H1 (cell line): Measurements from ENCODE around the gene SPTBN4. TPM values are rescaled to one million over a fixed set of nuclear protein-coding genes. Genes with fewer than 3 reads are reported as not detected.

Source experiments
- CTCF ChIA-PET: fragments of 300-600 bp; sonication (Branson Sonifier 250); formaldehyde crosslinking; loops from one replicate; lab custom pipeline; 2021; ENCODE audit not compliant: partially characterized antibody; lab: Charles Lee
- POLR2A ChIA-PET: fragments of 300-600 bp; sonication (Branson Sonifier 250); formaldehyde crosslinking; loops from one replicate; lab custom pipeline; 2021; ENCODE audit warnings: inconsistent platforms; ENCODE audit not compliant: partially characterized antibody; lab: Charles Lee
- DNase-seq, 2 experiments: peaks; one replicate each; pipeline versions ENCODE4 v3.0.0 to v3.0.0-alpha.2; 2010 to 2022; ENCODE audit warnings: low spot score in 2 of 2, low read depth in 1 of 2, mixed read lengths in 1 of 2
- FAIRE-seq: peaks from 2 replicates; lab custom pipeline; 2011; peaks lifted over from hg19 to GRCh38; lab: Jason Lieb, UNC
- H2AFZ ChIP-seq: 2 replicates; pipeline ENCODE4 v1.8.1; 2012; ENCODE audit warnings: low read length, inconsistent platforms
- H2AK5ac ChIP-seq: 2 replicates; pipeline ENCODE4 v1.6.1; 2013; ENCODE audit warnings: low read depth, low read length
- H2BK120ac ChIP-seq: replicated peaks from 2 replicates; pipeline ENCODE3; 2013; ENCODE audit warnings: low read depth, low read length, inconsistent platforms
- H2BK12ac ChIP-seq: 2 replicates; pipeline ENCODE4 v1.6.1; 2013; ENCODE audit warnings: low read depth, low read length
- H2BK15ac ChIP-seq: 2 replicates; pipeline ENCODE4 v1.6.1; 2013; ENCODE audit warnings: low read length
- H2BK20ac ChIP-seq: 2 replicates; pipeline ENCODE4 v1.6.1; 2013; ENCODE audit warnings: low read length
- H2BK5ac ChIP-seq: 2 replicates; pipeline ENCODE4 v1.6.1; 2013; ENCODE audit warnings: low read depth, low read length
- H3K14ac ChIP-seq: 2 replicates; pipeline ENCODE4 v1.6.1; 2013; ENCODE audit warnings: inconsistent platforms; ENCODE audit not compliant: insufficient read length
- H3K18ac ChIP-seq: 2 replicates; pipeline ENCODE4 v1.6.1; 2013; ENCODE audit warnings: low read length; ENCODE audit errors: extremely low read depth
- H3K23ac ChIP-seq: 2 replicates; pipeline ENCODE4 v1.6.1; 2013; ENCODE audit warnings: inconsistent platforms; ENCODE audit not compliant: insufficient read length
- H3K23me2 ChIP-seq: 2 replicates; pipeline ENCODE4 v1.6.1; 2013; ENCODE audit warnings: low read depth, low read length
- H3K27ac ChIP-seq: 2 replicates; pipeline ENCODE4 v1.6.1; 2011; ENCODE audit warnings: low read depth, low read length, inconsistent platforms
- H3K27me3 ChIP-seq, 4 experiments: replicated peaks in 1 of 4; 1 replicate in 1 of 4; 2 replicates in 3 of 4; pipeline versions ENCODE4 v1.6.1 to v1.8.1; 2011 to 2013; ENCODE audit warnings: low read length in 3 of 4, mild to moderate bottlenecking in 3 of 4, inconsistent platforms in 2 of 4, mixed read lengths in 2 of 4, moderate library complexity in 1 of 4; ENCODE audit not compliant: control insufficient read depth in 3 of 4, insufficient read depth in 3 of 4; ENCODE audit errors: extremely low read depth in 1 of 4
- H3K36me3 ChIP-seq, 4 experiments: 2 replicates each; pipeline versions ENCODE4 v1.6.1 to v1.8.1; 2011 to 2013; ENCODE audit warnings: mild to moderate bottlenecking in 4 of 4, low read length in 3 of 4, moderate library complexity in 2 of 4, control low read depth in 1 of 4, inconsistent platforms in 1 of 4; ENCODE audit not compliant: insufficient read depth in 4 of 4, control insufficient read depth in 2 of 4
- H3K4ac ChIP-seq: replicated peaks from 2 replicates; pipeline ENCODE3; 2013; ENCODE audit warnings: low read length, low read depth, mixed read lengths, inconsistent platforms; ENCODE audit not compliant: insufficient read length
- H3K4me1 ChIP-seq, 4 experiments: replicated peaks in 1 of 4; 1 replicate in 1 of 4; 2 replicates in 3 of 4; pipeline versions ENCODE4 v1.6.1 to v1.8.1; 2011 to 2013; ENCODE audit warnings: low read length in 3 of 4, inconsistent platforms in 2 of 4, mixed read lengths in 1 of 4; ENCODE audit not compliant: insufficient read depth in 4 of 4, control insufficient read depth in 3 of 4
- H3K4me2 ChIP-seq, 2 experiments: 2 replicates each; pipeline versions ENCODE4 v1.6.1 to v1.8.1; 2011 to 2013; ENCODE audit warnings: low read depth in 2 of 2, low read length in 2 of 2, control low read depth in 1 of 2, inconsistent platforms in 1 of 2, mild to moderate bottlenecking in 1 of 2; ENCODE audit not compliant: insufficient read depth in 1 of 2
- H3K4me3 ChIP-seq, 4 experiments: fragments of 200-600, 300-600 bp in 1 of 4; sonication (generic), shearing (Covaris generic), sonication (Bioruptor Twin) in 1 of 4; 2 replicates each; pipeline versions ENCODE4 v1.5.1 to v1.8.1; 2011 to 2016; ENCODE audit warnings: low read length in 4 of 4, low read depth in 3 of 4, control low read depth in 2 of 4, inconsistent platforms in 2 of 4, mild to moderate bottlenecking in 2 of 4, mixed read lengths in 1 of 4, moderate library complexity in 1 of 4; ENCODE audit not compliant: insufficient read depth in 2 of 4; ENCODE audit errors: extremely low read depth in 1 of 4
- H3K56ac ChIP-seq: replicated peaks from 2 replicates; pipeline ENCODE3; 2013; ENCODE audit warnings: low read depth, mild to moderate bottlenecking, mixed read lengths, low read length, inconsistent platforms; ENCODE audit not compliant: insufficient read length
- H3K79me1 ChIP-seq: 2 replicates; pipeline ENCODE4 v1.6.1; 2013; ENCODE audit warnings: low read depth, low read length, control low read depth
- H3K79me2 ChIP-seq, 2 experiments: 2 replicates each; pipeline versions ENCODE4 v1.6.1 to v1.8.1; 2012 to 2013; ENCODE audit warnings: low read length in 2 of 2, mild to moderate bottlenecking in 2 of 2, inconsistent platforms in 1 of 2; ENCODE audit not compliant: insufficient read depth in 2 of 2, control insufficient read depth in 1 of 2
- H3K9ac ChIP-seq, 4 experiments: replicated peaks in 1 of 4; 1 replicate in 1 of 4; 2 replicates in 3 of 4; pipeline versions ENCODE4 v1.6.1 to v1.8.1; 2011 to 2013; ENCODE audit warnings: low read depth in 3 of 4, low read length in 3 of 4, control low read depth in 2 of 4, mild to moderate bottlenecking in 2 of 4, moderate library complexity in 2 of 4, inconsistent platforms in 1 of 4; ENCODE audit errors: extremely low read depth in 1 of 4
- H3K9me3 ChIP-seq, 2 experiments: 2 replicates each; pipeline versions ENCODE4 v1.6.1 to v1.8.1; 2012 to 2013; ENCODE audit warnings: mild to moderate bottlenecking in 2 of 2, moderate library complexity in 2 of 2, control low read depth in 1 of 2, inconsistent platforms in 1 of 2, low read depth in 1 of 2, low read length in 1 of 2, mixed read lengths in 1 of 2; ENCODE audit not compliant: insufficient read depth in 2 of 2
- H4K20me1 ChIP-seq, 2 experiments: replicated peaks in 1 of 2; 2 replicates each; pipeline versions ENCODE3 to v1.8.1; 2011 to 2013; ENCODE audit warnings: inconsistent platforms in 2 of 2, low read length in 2 of 2, mild to moderate bottlenecking in 1 of 2; ENCODE audit not compliant: insufficient read depth in 2 of 2, control insufficient read depth in 1 of 2
- H4K5ac ChIP-seq: 2 replicates; pipeline ENCODE4 v1.6.1; 2013; ENCODE audit warnings: low read length, low read depth, mixed read lengths, inconsistent platforms; ENCODE audit not compliant: insufficient read length
- H4K8ac ChIP-seq: 2 replicates; pipeline ENCODE4 v1.8.0; 2013; ENCODE audit warnings: mild to moderate bottlenecking, moderate library complexity, low read length, inconsistent platforms; ENCODE audit not compliant: insufficient read depth; ENCODE audit errors: extremely low read depth
- H4K91ac ChIP-seq: replicated peaks from 2 replicates; pipeline ENCODE3; 2013; ENCODE audit warnings: low read length, mixed read lengths, inconsistent platforms; ENCODE audit not compliant: insufficient read length
- EGR1 ChIP-seq: IDR thresholded peaks from 2 replicates; pipeline ENCODE4 v1.6.1; 2011; ENCODE audit warnings: low read depth, low read length, borderline replicate concordance
- WGBS, 2 experiments: shearing (Covaris generic) in 1 of 2; methylation state at CpG; one replicate each; pipeline versions ENCODE4 v1.1.6 to v1.1.7; 2013 to 2015; ENCODE audit warnings: low lambda C conversion rate in 2 of 2, mixed read lengths in 2 of 2, inconsistent platforms in 1 of 2, low coverage in 1 of 2, missing lambda C conversion rate in 1 of 2; ENCODE audit not compliant: insufficient replicate concordance in 2 of 2, insufficient coverage in 1 of 2, insufficient read length in 1 of 2; ENCODE audit errors: extremely low coverage in 1 of 2, missing lambda C conversion rate in 1 of 2; 5-methylcytosine and 5-hydroxymethylcytosine counted together
- polyA plus RNA-seq, 7 experiments: library from polyadenylated mRNA; depleted of rRNA in 3 of 7; stranded (reverse) in 5 of 7; unstranded in 2 of 7; fragments of >200 nt in 5 of 7; fragments of 200-250 nt in 2 of 7; gene quantifications; 1 replicate in 5 of 7; 2 replicates in 1 of 7; 4 replicates in 1 of 7; pipeline versions ENCODE4 v1.2.1 to v1.2.3, GENCODE V29; 2011 to 2013; ENCODE audit warnings: missing spikeins in 2 of 7, mixed read lengths in 2 of 7
- total RNA-seq: library from RNA; stranded (reverse); fragmentation: NEBNext Ultra II Directional; extraction: Animal tissue kit (Norgen Biotek cat#: 25700); gene quantifications from 2 replicates; pipeline ENCODE4 v1.2.1, GENCODE V29; 2021

SPTBN4 gene
- total and polyA plus RNA-seq, 2 of the 8 experiments (the other 6 are each of a cell fraction or from before 2014, with no cell fraction given), result 1.9 to 3.0 TPM

DNA sequence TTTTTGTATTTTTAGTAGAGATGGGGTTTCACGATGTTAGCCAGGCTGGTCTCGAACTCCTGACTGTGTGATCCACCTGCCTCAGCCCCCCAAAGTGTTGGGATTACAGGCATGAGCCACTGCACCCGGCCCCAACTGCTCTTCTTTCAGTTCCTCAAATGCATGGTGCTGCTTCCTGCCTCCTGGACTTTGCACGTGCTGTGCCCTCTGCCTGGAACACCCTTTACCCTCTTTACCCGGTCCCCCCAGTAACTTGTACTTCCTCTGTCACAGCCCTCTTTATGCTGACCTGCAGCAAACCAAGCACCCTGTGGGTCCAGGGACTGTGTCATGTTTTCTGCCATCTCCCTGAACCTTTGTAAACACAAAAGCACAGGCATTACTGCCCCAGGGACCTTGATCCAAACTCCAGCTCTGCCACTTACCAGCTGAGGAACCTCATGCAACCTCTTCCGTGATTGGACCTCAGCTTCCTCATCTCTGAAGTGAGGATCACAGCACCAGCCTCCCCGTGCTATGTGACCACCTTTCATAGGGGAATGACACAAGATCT lies 5.1 kb upstream of the SPTBN4 start:
- H3K79me2 ChIP-seq, result no peaks in the 10 kb centered on the region
- ChIA-PET POLR2A (interaction anchor here (1.6 to 5.3 kb wide), 3 partner anchors 9 to 46 kb away, joined by 3 to 25 read pairs (median 9); partner anchors contain the start of gene SERTAD3), CTCF (interaction anchor here (1.0 to 7.9 kb wide), 3 partner anchors 9 to 42 kb away, joined by 3 to 49 read pairs (median 39); no protein-coding TSS in a partner anchor)
- no peak overlapping the region for H2BK5ac ChIP-seq
- no peak overlapping the region for H2AFZ ChIP-seq
- no peak for DNase-seq
- H3K9me3 ChIP-seq, result no peaks in the 10 kb centered on the region
- peaks cover 4 to 9% of the 10 kb centered on the region in 2 experiments for H4K20me1 ChIP-seq
- no peak overlapping the region for H2BK15ac ChIP-seq
- H2BK20ac ChIP-seq, result no peak overlapping the region
- no peak overlapping the region for H3K9ac ChIP-seq
- no peak overlapping the region for H2BK120ac ChIP-seq
- H4K91ac ChIP-seq, result no peak overlapping the region
- H3K4me3 ChIP-seq, result no peak overlapping the region
- no peak for FAIRE-seq
- no peak overlapping the region for H4K5ac ChIP-seq
- no peak overlapping the region for H3K4me2 ChIP-seq
- no peak overlapping the region; the same call in 1 of the 2 replicates for H3K18ac ChIP-seq
- WGBS, 2 experiments, result 86% methylated on average over 7 of the region's 7 CpGs; no CpG with 5 or more reads in 1 of the 2 experiments
- peaks cover 6 to 9% (median 9%) of the 10 kb centered on the region in 4 experiments for H3K27me3 ChIP-seq
- H3K23me2 ChIP-seq, result peaks cover 7% of the 10 kb centered on the region
- no peak overlapping the region for H3K4ac ChIP-seq
- H3K23ac ChIP-seq, result no peak overlapping the region
- no peak overlapping the region for H3K56ac ChIP-seq
- peak overlapping the region; percentile 82 for H2AK5ac ChIP-seq
- H3K36me3 ChIP-seq, result no peaks in the 10 kb centered on the region
- peaks cover 0 to 13% (median 5%) of the 10 kb centered on the region in 4 experiments; a peak in 6 of 7 replicates for H3K4me1 ChIP-seq
- H3K27ac ChIP-seq, result no peak overlapping the region
- TF ChIP-seq EGR1, result no peak
- H3K14ac ChIP-seq, result no peak overlapping the region
- no peak overlapping the region for H2BK12ac ChIP-seq
- no peaks in the 10 kb centered on the region for H3K79me1 ChIP-seq
- H4K8ac ChIP-seq, result no peak overlapping the region
